Measurements from ENCODE around the gene FOXP1. TPM values are rescaled to one million over a fixed set of nuclear protein-coding genes. Genes with fewer than 3 reads are reported as not detected.

Gene FOXP1
- total RNA-seq, 2 experiments from 2014 or later, result 493 to 508 TPM

DNA sequence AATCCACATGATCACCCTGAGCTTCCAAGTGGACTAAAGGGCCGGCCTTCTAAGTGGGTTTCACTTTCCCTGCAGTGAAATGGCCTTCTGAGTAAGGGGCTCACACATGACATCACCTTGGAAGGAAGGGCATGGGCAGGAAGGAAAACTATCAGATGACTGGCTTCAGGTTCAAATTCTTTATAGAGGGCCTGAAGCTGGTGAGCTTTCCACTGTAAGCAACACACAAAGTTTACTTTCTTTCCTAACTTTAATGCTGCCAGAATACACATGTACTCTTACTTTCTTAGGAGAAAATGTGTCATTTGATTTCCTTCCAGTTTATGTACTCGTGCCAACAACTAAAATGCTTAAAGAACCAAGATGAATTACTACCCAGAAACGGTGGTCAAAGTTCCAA lies 475.6 kb downstream of the FOXP1 start:
- H3K9me3 ChIP-seq (ENCODE audit: control insufficient read depth in 1 of 2, insufficient read depth in 1 of 2, low read length in 2 of 2), result no peaks in the 10 kb centered on the region
- Mint-ChIP-seq H3K27ac (peak overlapping the region; percentile 83), H3K4me3 (peak overlapping the region; percentile 23), H3K9me3 (no peaks in the 10 kb centered on the region), H3K36me3 (ENCODE audit: low read depth) (peaks cover 92% of the 10 kb centered on the region), H3K4me1 (ENCODE audit: low read depth) (peaks cover 97% of the 10 kb centered on the region), H3K27me3 (no peaks in the 10 kb centered on the region)
- DNase-seq, result no peak
- H3K27ac ChIP-seq (ENCODE audit: low read depth in 1 of 2, low read length in 2 of 2), result no peak overlapping the region
- ChIA-PET POLR2A (no interaction called here), CTCF (no interaction called here)
- intact Hi-C loops (cut with DNase I, micrococcal nuclease), result no loop called here
- peaks cover 45% of the 10 kb centered on the region for H3K4me1 ChIP-seq (ENCODE audit: insufficient read depth, low read length)
- peaks cover 63% of the 10 kb centered on the region for H3K36me3 ChIP-seq (ENCODE audit: insufficient read depth, low read length)
- TF ChIP-seq, protein P1, sequence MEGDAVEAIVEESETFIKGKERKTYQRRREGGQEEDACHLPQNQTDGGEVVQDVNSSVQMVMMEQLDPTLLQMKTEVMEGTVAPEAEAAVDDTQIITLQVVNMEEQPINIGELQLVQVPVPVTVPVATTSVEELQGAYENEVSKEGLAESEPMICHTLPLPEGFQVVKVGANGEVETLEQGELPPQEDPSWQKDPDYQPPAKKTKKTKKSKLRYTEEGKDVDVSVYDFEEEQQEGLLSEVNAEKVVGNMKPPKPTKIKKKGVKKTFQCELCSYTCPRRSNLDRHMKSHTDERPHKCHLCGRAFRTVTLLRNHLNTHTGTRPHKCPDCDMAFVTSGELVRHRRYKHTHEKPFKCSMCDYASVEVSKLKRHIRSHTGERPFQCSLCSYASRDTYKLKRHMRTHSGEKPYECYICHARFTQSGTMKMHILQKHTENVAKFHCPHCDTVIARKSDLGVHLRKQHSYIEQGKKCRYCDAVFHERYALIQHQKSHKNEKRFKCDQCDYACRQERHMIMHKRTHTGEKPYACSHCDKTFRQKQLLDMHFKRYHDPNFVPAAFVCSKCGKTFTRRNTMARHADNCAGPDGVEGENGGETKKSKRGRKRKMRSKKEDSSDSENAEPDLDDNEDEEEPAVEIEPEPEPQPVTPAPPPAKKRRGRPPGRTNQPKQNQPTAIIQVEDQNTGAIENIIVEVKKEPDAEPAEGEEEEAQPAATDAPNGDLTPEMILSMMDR (IDR thresholded peaks at IDR 0.05), result no peak
- no peak for ATAC-seq (ENCODE audit: poor library complexity)
- no peak overlapping the region for H3K4me3 ChIP-seq (ENCODE audit: low read length)
- no peaks in the 10 kb centered on the region for H3K27me3 ChIP-seq (ENCODE audit: control insufficient read depth in 1 of 2, insufficient read depth in 2 of 2, low read length in 2 of 2)

- Histone ChIP-seq H3K4me1 (ENCODE audit: insufficient read depth, low read length) (peaks cover 58% of the 10 kb centered on the region), H3K27me3 (ENCODE audit: control insufficient read depth in 1 of 2, insufficient read depth in 2 of 2, low read length in 2 of 2) (no peaks in the 10 kb centered on the region), H3K36me3 (ENCODE audit: insufficient read depth, low read length) (peaks cover 43% of the 10 kb centered on the region), H3K27ac (ENCODE audit: low read depth in 1 of 2, low read length in 2 of 2) (no peak overlapping the region), H3K4me3 (ENCODE audit: low read length) (no peak overlapping the region), H3K9me3 (ENCODE audit: control insufficient read depth in 1 of 2, insufficient read depth in 1 of 2, low read length in 2 of 2) (no peaks in the 10 kb centered on the region)
- H3K9me3 Mint-ChIP-seq, result no peaks in the 10 kb centered on the region
- ChIA-PET CTCF (no interaction called here), POLR2A (no interaction called here)
- peaks cover 89% of the 10 kb centered on the region for H3K36me3 Mint-ChIP-seq (ENCODE audit: low read depth)
- ATAC-seq (ENCODE audit: poor library complexity), result no peak
- H3K4me1 Mint-ChIP-seq (ENCODE audit: low read depth), result peaks cover 99% of the 10 kb centered on the region
- H3K27me3 Mint-ChIP-seq, result no peaks in the 10 kb centered on the region
- intact Hi-C loops (cut with DNase I, micrococcal nuclease), result no loop called here
- no peak overlapping the region for H3K4me3 Mint-ChIP-seq
- DNase-seq, result no peak
- TF ChIP-seq, protein P1 (IDR thresholded peaks at IDR 0.05), result no peak
- peak overlapping the region; percentile 83 for H3K27ac Mint-ChIP-seq
Observed at GRCh38 chr3:71104976-71105375, 478.6 kb downstream of the FOXP1 start.

DNA sequence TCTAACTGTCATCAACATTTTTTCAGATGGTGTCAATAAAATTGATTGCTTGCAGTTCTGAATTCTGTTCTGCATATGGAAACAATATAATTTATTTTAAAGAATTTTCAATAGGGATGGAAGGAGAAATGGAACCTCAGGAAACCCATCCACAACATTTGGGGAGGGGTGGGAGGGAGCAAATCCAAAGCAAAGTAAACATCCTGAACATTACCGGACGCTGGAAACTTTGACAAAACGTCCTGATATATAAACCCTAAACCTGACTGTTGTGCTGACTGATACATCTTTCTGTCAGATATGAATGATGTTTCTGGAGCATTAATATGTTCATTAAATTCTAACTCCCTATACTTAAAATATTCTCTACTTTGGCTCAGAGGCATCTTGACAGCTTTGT lies 479.0 kb downstream of the FOXP1 start:
- POLR2A ChIA-PET, result no interaction called here
- TF ChIP-seq, protein P1 (IDR thresholded peaks at IDR 0.05), result no peak
- H3K36me3 ChIP-seq (ENCODE audit: insufficient read depth, low read length), result peaks cover 39% of the 10 kb centered on the region
- no peaks in the 10 kb centered on the region for H3K27me3 ChIP-seq (ENCODE audit: control insufficient read depth in 1 of 2, insufficient read depth in 2 of 2, low read length in 2 of 2)
- no peak overlapping the region for H3K27ac ChIP-seq (ENCODE audit: low read depth in 1 of 2, low read length in 2 of 2)
- peaks cover 55% of the 10 kb centered on the region for H3K4me1 ChIP-seq (ENCODE audit: insufficient read depth, low read length)
- Mint-ChIP-seq H3K27ac (peak overlapping the region; percentile 83), H3K9me3 (no peaks in the 10 kb centered on the region), H3K4me1 (ENCODE audit: low read depth) (peaks cover 99% of the 10 kb centered on the region), H3K36me3 (ENCODE audit: low read depth) (peaks cover 89% of the 10 kb centered on the region), H3K4me3 (no peak overlapping the region), H3K27me3 (no peaks in the 10 kb centered on the region)
- H3K4me3 ChIP-seq (ENCODE audit: low read length), result no peak overlapping the region
- H3K9me3 ChIP-seq (ENCODE audit: control insufficient read depth in 1 of 2, insufficient read depth in 1 of 2, low read length in 2 of 2), result no peaks in the 10 kb centered on the region
- intact Hi-C loops (cut with DNase I, micrococcal nuclease), result no loop called here
- ATAC-seq (ENCODE audit: poor library complexity) (no peak), DNase-seq (no peak)
- CTCF ChIA-PET, result no interaction called here
